Measurements from ENCODE around the gene DZIP3.

DZIP3 gene

DNA sequence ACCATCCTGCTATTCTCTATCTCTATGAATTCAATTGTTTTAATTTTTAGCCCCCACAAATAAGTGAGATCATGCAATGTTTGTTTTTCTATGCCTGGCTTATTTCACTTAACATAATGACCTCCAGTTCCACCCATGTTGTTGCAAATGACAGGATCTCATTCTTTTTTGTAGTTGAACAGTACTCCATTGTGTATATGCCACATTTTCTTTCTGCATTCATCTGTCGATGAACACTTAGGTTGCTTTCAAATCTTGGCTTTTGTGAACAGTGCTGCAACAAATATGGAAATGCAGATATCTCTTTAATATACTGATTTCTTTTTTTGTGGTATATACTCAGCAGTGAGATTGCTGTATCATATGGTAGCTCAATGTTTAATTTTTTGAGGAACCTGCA is 108.9 kb downstream of the DZIP3 start:
- no peak for DNase-seq

DNA sequence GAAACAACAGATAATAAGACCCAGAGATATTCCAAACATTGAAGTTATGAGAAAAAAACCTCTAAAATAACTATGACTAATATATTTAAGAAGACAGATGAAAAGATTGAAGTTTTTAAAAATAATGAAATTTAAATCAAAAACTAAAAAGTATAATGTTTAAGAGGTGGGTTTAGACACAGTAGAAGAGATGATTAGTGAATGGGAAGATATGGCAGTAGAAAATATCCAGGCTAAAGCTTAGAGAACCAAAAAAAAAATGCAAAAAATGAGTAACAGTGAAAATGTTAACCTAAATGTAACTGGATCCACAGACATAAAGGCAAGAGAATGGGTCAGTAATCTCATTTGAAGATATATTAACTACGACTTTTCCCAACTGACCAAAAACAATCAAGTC is 115.5 kb downstream of the DZIP3 start:
- DNase-seq = no peak

DNA sequence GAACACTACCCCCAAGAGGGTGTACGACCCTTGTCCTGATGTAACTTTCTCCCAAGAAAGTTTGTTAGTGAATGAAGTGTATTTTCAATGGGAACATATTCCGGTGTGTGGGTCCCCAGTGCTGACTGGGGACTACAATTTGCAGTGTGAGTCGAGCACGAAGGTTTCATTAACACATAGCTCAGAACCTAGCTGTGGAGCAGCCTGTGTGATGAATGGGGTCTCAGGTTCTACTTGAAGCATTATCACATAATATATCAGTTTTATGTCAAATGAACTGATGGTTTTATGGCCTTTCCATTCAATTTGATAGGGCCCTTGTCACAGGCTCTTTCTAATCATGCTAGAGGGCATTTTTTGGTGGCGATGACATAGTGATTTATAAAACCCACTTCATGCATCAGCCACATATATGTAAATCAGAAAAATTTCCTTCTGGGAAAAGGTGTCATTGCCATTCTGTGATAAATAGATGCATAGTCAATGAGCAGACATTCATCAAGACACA is 123.5 kb downstream of the DZIP3 start:
- no peak for DNase-seq

DNA sequence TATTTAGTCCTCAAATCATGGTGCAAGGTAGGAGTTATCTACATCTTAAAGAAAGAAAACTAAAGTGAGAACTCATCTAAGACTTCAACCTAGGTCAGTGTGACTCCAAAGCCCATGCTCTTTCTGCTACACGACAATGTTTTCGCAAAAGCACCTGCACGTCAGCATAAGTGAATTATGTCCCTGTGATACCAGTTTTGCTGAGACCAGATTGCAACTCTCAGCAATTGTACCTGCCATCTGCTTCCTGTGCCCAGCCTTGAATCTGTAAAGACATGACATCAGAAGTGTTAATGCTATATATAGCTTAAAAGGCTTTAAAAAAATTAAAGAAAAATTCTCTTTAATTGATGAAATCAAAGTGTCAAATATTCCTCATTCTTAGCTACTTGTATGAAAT is 124.3 kb downstream of the DZIP3 start:
- no peak for DNase-seq

DNA sequence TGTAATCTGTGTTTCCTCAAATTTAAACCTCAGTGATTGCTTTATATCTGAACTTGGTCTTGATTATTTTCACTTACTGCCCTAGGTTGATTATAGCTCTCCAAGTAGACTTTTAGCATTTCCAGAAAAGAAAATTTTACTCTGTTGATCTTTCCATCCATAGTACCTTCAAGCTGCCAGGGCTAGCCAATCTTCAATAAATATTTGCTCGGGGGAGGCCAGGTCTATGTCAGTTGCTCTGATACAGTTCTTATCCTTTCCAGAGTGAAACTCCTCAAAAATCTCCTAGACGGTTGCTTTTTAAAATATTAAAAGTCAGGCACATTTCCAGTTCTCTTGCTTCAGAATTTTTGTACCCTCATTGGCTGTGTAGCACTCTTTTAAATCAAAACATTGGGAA is 128.9 kb downstream of the DZIP3 start:
- no peak for DNase-seq

DNA sequence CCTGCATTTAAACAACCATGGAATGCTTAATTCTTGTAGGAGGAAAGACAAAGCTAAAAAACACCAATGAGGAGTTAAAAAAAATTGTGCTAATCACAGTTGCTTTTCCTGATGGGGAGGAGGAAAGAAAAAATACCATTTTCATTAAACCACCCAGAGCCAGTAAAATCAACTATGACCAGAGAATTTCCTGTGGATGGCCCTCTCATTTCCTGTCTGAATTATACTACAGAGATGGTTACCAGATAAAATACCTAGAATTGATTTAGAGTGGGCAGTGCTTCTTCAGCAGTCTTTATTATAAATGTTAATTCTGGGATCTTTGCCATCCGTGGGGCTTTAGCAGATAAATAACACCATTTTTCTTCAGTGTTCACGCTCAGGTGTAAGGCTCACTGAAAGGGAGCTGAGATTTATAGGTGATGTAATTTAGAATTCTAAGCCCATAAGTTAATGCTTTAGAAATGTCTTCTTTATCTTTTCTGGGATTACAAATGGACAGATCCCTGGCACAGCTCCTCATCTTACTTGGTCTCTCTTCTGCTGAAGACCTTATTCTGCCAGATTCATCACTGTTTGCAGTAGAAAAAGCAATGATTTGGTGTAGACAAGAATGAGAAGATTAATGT is 129.8 kb downstream of the DZIP3 start:
- no peak for DNase-seq

DNA sequence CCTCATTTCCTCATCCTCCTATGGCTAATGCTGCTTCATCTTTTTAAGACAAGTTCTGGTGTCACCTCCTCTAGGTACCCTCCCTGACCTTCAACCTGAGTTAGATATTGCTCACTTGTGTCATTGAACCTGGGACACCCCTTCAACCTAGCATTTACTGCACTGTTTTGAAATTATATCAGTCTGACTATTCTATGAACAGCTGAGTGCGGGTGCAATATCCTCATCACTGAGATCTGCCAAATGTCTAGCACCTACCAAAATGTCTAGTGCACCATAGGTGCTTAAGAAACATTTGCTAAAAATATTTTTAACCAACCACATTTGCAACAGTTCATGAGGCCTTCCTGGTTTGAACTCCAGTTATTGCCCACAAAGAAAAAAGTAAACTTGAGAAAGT is 133.2 kb downstream of the DZIP3 start:
- no peak for DNase-seq

DNA sequence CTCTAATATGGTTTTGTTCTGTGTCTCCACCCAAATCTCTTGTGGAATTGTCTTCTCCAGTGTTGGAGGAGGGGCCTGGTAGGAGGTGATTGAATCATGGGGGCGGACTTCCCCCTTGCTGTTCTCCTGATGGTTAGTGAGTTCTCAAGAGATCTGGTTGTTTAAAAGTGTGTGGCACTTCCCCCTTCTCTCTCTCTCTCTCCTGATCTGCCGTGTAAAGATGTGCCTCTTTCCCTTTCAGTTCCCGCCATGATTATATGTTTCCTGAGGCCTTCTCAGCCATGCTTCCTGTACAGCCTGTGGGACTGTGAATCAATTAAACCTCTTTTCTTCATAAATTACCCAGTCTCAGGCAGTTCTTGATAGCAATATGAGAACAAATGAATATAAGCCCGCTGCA is 134.6 kb downstream of the DZIP3 start:
- DNase-seq = no peak

DNA sequence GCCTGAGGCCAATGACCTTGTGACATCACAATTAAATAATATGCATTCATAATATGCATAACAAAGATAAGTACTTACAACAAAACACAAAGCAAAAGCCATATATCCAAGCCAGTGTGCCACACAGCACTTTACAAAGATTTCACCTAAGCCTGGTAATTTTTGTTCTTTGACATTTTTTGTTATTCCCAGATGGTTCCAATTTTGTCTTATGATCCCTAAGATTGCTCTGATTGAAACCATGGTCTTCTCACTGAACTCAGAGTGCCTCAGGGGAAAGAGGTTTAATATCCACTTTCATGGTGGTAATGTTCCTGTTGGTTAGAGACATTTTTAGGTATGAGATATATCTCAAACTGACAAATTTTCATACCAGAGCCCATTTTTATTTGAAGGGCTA is 138.6 kb downstream of the DZIP3 start:
- DNase-seq = no peak

DNA sequence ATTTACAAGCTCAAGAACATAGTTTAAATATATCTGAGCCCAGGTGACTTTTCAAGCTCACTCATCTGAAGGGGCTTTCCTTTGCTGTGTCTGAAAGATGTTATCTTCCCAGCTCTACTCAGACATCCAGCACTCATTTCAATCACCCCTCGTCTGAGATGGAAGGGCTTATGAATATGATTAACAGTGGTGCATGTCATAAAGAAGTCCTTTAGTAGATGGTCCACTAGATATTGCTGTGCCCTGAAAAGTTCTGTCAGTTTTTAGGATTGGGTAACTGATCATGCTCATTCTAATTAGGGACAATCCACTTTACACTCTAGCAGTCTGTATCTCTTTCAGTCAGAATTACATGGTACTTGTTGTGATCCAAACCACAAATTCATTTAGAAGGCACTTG is 139.4 kb downstream of the DZIP3 start:
- DNase-seq = no peak

DNA sequence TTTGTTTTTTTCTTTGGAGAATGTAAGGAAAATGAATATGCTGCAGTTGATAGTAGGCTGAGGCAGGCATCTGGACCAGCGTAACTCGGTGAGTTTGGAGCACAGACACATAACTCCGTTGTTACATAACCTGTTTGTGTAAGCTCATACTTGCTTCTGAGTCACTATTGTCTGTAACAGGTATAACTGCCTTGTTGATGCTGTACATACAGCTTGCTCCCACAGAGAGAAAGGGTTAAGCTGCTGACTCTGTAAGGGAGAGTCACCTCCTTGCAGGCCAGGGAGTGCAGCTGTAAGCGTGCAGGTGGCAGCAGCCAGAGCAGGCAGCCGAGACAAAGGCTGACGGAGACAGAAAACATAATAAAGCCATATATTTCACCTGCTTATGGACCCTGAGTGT is 147.3 kb downstream of the DZIP3 start:
- no peak for DNase-seq

DNA sequence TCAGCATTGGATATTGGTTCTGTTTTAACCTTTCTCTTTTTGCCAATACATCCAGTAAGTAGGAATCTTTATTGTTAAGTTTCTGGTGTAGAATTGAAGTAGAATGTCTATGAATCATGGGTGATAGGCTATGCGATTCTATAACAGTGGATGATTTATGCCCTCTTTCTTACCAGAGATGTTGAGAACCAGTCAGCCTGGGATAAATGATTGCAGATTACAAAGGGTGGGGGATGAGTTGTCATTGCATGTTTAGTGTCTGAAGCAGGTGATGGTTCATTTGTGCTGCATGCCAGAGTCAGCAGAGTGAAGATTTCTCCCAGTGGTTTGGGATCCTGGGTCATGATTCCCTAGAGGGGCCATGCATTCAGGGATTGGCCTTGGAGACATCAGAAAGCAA is 153.4 kb downstream of the DZIP3 start:
- DNase-seq = no peak
